SK-N-SH (cell line): ENCODE results near the gene MS4A8.

Experiments used
- CTCF ChIP-seq: fragments of 200-600 bp; sonication (generic); IDR thresholded peaks from 2 replicates; pipeline ENCODE4 v1.6.1; 2017; ENCODE audit warnings: antibody characterized with exemption, mild to moderate bottlenecking, moderate library complexity
- NFIC ChIP-seq: IDR thresholded peaks from 2 replicates; pipeline ENCODE4 v1.4.0; 2012; ENCODE audit warnings: borderline replicate concordance
- SMC3 ChIP-seq: IDR thresholded peaks from 2 replicates; pipeline ENCODE4 v1.6.1; 2012; ENCODE audit warnings: low read depth, low read length, improper control_type of control experiment
- TEAD4 ChIP-seq: IDR thresholded peaks from 2 replicates; pipeline ENCODE4 v1.4.0; 2012; ENCODE audit warnings: mild to moderate bottlenecking, borderline replicate concordance; ENCODE audit not compliant: insufficient read depth

- TF ChIP-seq TEAD4, result no peak
- TF ChIP-seq NFIC, result no peak
- no peak for TF ChIP-seq CTCF
- TF ChIP-seq SMC3, result no peak
Observed at GRCh38 chr11:60718524-60719316, 19.3 kb downstream of the MS4A8 start.
